Measurements from ENCODE around the gene HMCES.
"Not testable (repeated sequence)": the region's sequence is repeated elsewhere in the genome, so short reads cannot be mapped to it uniquely, and the experiment has no call there.

Gene HMCES

GRCh38 chr3:129245141-129245540 is 33.5 kb upstream of the HMCES start:
- H3K4me1 ChIP-seq (ENCODE audit: control insufficient read depth, low read depth, low read length): peaks cover 4% of the 10 kb centered on the region
- H3K27ac ChIP-seq (ENCODE audit: low read length): no peak overlapping the region
- no peaks in the 10 kb centered on the region for H3K27me3 ChIP-seq (ENCODE audit: control insufficient read depth, insufficient read depth, low read length)
- no peak overlapping the region for H3K9ac ChIP-seq (ENCODE audit: low read length)
- no peak overlapping the region for H3K4me3 ChIP-seq (ENCODE audit: low read length)
- no peaks in the 10 kb centered on the region for H3K36me3 ChIP-seq (ENCODE audit: control insufficient read depth, low read depth, low read length)
- H3K9me3 ChIP-seq (ENCODE audit: control insufficient read depth, low read depth, low read length): no peaks in the 10 kb centered on the region

GRCh38 chr3:129245641-129246306 is 32.9 kb upstream of the HMCES start:
- not testable (repeated sequence) for H3K9ac ChIP-seq (ENCODE audit: low read length); H3K27ac ChIP-seq (ENCODE audit: low read length); H3K4me3 ChIP-seq (ENCODE audit: low read length); H3K4me1 ChIP-seq (ENCODE audit: control insufficient read depth, low read depth, low read length); H3K27me3 ChIP-seq (ENCODE audit: control insufficient read depth, insufficient read depth, low read length); H3K9me3 ChIP-seq (ENCODE audit: control insufficient read depth, low read depth, low read length); H3K36me3 ChIP-seq (ENCODE audit: control insufficient read depth, low read depth, low read length)

GRCh38 chr3:129246636-129247035 is 32.0 kb upstream of the HMCES start:
- H3K9me3 ChIP-seq (ENCODE audit: control insufficient read depth, low read depth, low read length): no peaks in the 10 kb centered on the region
- peaks cover 4% of the 10 kb centered on the region for H3K4me1 ChIP-seq (ENCODE audit: control insufficient read depth, low read depth, low read length)
- H3K9ac ChIP-seq (ENCODE audit: low read length): no peak overlapping the region
- no peaks in the 10 kb centered on the region for H3K27me3 ChIP-seq (ENCODE audit: control insufficient read depth, insufficient read depth, low read length)
- no peak overlapping the region for H3K27ac ChIP-seq (ENCODE audit: low read length)
- no peak overlapping the region for H3K4me3 ChIP-seq (ENCODE audit: low read length)
- no peaks in the 10 kb centered on the region for H3K36me3 ChIP-seq (ENCODE audit: control insufficient read depth, low read depth, low read length)

- Histone ChIP-seq H3K4me3 (ENCODE audit: low read length) (peak overlapping the region; percentile 78), H3K4me1 (ENCODE audit: control insufficient read depth, low read depth, low read length) (peaks cover 4% of the 10 kb centered on the region), H3K27ac (ENCODE audit: low read length) (no peak overlapping the region), H3K27me3 (ENCODE audit: control insufficient read depth, insufficient read depth, low read length) (no peaks in the 10 kb centered on the region), H3K36me3 (ENCODE audit: control insufficient read depth, low read depth, low read length) (peaks cover 18% of the 10 kb centered on the region), H3K9me3 (ENCODE audit: control insufficient read depth, low read depth, low read length) (no peaks in the 10 kb centered on the region), H3K9ac (ENCODE audit: low read length) (peak overlapping the region; percentile 63)
Measured at GRCh38 chr3:129248286-129248979, 30.2 kb upstream of the HMCES start.

GRCh38 chr3:129249284-129250065 is 29.2 kb upstream of the HMCES start, which contains the start of gene COPG1:
TSS of gene COPG1 (plus strand) at chr3:129249606. CDS start at chr3:129249710, 104 bp downstream.
- peak within 1 kb of the TSS; percentile 63 for H3K9ac ChIP-seq (ENCODE audit: low read length)
- peaks cover 4% of the 10 kb centered on the region for H3K4me1 ChIP-seq (ENCODE audit: control insufficient read depth, low read depth, low read length)
- H3K36me3 ChIP-seq (ENCODE audit: control insufficient read depth, low read depth, low read length): peaks cover 23% of the 10 kb centered on the region
- H3K4me3 ChIP-seq (ENCODE audit: low read length): peak within 1 kb of the TSS; percentile 78
- H3K9me3 ChIP-seq (ENCODE audit: control insufficient read depth, low read depth, low read length): no peaks in the 10 kb centered on the region
- no peaks in the 10 kb centered on the region for H3K27me3 ChIP-seq (ENCODE audit: control insufficient read depth, insufficient read depth, low read length)
- peak within 1 kb of the TSS; percentile 11 for H3K27ac ChIP-seq (ENCODE audit: low read length)

- Histone ChIP-seq H3K36me3 (ENCODE audit: control insufficient read depth, low read depth, low read length) (peaks cover 52% of the 10 kb centered on the region), H3K27ac (ENCODE audit: low read length) (no peak overlapping the region), H3K9me3 (ENCODE audit: control insufficient read depth, low read depth, low read length) (no peaks in the 10 kb centered on the region), H3K4me1 (ENCODE audit: control insufficient read depth, low read depth, low read length) (peaks cover 4% of the 10 kb centered on the region), H3K27me3 (ENCODE audit: control insufficient read depth, insufficient read depth, low read length) (no peaks in the 10 kb centered on the region), H3K9ac (ENCODE audit: low read length) (no peak overlapping the region), H3K4me3 (ENCODE audit: low read length) (no peak overlapping the region)
Measured at GRCh38 chr3:129252748-129253147, 25.9 kb upstream of the HMCES start.

- Histone ChIP-seq H3K9ac (ENCODE audit: low read length) (no peak overlapping the region), H3K36me3 (ENCODE audit: control insufficient read depth, low read depth, low read length) (peaks cover 63% of the 10 kb centered on the region)
Measured at GRCh38 chr3:129254536-129255230, 24.0 kb upstream of the HMCES start.

GRCh38 chr3:129256270-129256669 is 22.4 kb upstream of the HMCES start:
- Histone ChIP-seq H3K4me3 (ENCODE audit: low read length) (no peak overlapping the region), H3K4me1 (ENCODE audit: control insufficient read depth, low read depth, low read length) (no peaks in the 10 kb centered on the region), H3K27ac (ENCODE audit: low read length) (no peak overlapping the region), H3K27me3 (ENCODE audit: control insufficient read depth, insufficient read depth, low read length) (no peaks in the 10 kb centered on the region), H3K36me3 (ENCODE audit: control insufficient read depth, low read depth, low read length) (peaks cover 79% of the 10 kb centered on the region), H3K9ac (ENCODE audit: low read length) (no peak overlapping the region), H3K9me3 (ENCODE audit: control insufficient read depth, low read depth, low read length) (no peaks in the 10 kb centered on the region)

More at GRCh38 chr3:129254536-129255230, 24.0 kb upstream of the HMCES start:
- no peak overlapping the region for H3K27ac ChIP-seq (ENCODE audit: low read length)
- H3K27me3 ChIP-seq (ENCODE audit: control insufficient read depth, insufficient read depth, low read length): no peaks in the 10 kb centered on the region
- no peaks in the 10 kb centered on the region for H3K9me3 ChIP-seq (ENCODE audit: control insufficient read depth, low read depth, low read length)
- no peak overlapping the region for H3K4me3 ChIP-seq (ENCODE audit: low read length)
- peaks cover 4% of the 10 kb centered on the region for H3K4me1 ChIP-seq (ENCODE audit: control insufficient read depth, low read depth, low read length)

GRCh38 chr3:129257609-129258008 is 21.1 kb upstream of the HMCES start:
- no peak overlapping the region for H3K4me3 ChIP-seq (ENCODE audit: low read length)
- no peaks in the 10 kb centered on the region for H3K9me3 ChIP-seq (ENCODE audit: control insufficient read depth, low read depth, low read length)
- no peaks in the 10 kb centered on the region for H3K4me1 ChIP-seq (ENCODE audit: control insufficient read depth, low read depth, low read length)
- H3K9ac ChIP-seq (ENCODE audit: low read length): no peak overlapping the region
- no peak overlapping the region for H3K27ac ChIP-seq (ENCODE audit: low read length)
- peaks cover 77% of the 10 kb centered on the region for H3K36me3 ChIP-seq (ENCODE audit: control insufficient read depth, low read depth, low read length)
- H3K27me3 ChIP-seq (ENCODE audit: control insufficient read depth, insufficient read depth, low read length): no peaks in the 10 kb centered on the region

- H3K27me3 ChIP-seq (ENCODE audit: control insufficient read depth, insufficient read depth, low read length): no peaks in the 10 kb centered on the region
- H3K4me1 ChIP-seq (ENCODE audit: control insufficient read depth, low read depth, low read length): no peaks in the 10 kb centered on the region
- H3K9ac ChIP-seq (ENCODE audit: low read length): no peak overlapping the region
- H3K36me3 ChIP-seq (ENCODE audit: control insufficient read depth, low read depth, low read length): peaks cover 80% of the 10 kb centered on the region
- H3K4me3 ChIP-seq (ENCODE audit: low read length): no peak overlapping the region
- H3K9me3 ChIP-seq (ENCODE audit: control insufficient read depth, low read depth, low read length): no peaks in the 10 kb centered on the region
- H3K27ac ChIP-seq (ENCODE audit: low read length): no peak overlapping the region
Measured at GRCh38 chr3:129259612-129260477, 18.8 kb upstream of the HMCES start.
